ENCODE results near the gene CKLF. TPM values are rescaled to one million over a fixed set of nuclear protein-coding genes. Genes with fewer than 3 reads are reported as not detected.

CKLF gene
- total RNA-seq, 1 experiment from 2014 or later, result 77.1 TPM

- DNase-seq, result no peak
- TF ChIP-seq EZH2 (IDR thresholded peaks at IDR 0.05; ENCODE audit: low read depth), result no peak
- TF ChIP-seq, protein P1, sequence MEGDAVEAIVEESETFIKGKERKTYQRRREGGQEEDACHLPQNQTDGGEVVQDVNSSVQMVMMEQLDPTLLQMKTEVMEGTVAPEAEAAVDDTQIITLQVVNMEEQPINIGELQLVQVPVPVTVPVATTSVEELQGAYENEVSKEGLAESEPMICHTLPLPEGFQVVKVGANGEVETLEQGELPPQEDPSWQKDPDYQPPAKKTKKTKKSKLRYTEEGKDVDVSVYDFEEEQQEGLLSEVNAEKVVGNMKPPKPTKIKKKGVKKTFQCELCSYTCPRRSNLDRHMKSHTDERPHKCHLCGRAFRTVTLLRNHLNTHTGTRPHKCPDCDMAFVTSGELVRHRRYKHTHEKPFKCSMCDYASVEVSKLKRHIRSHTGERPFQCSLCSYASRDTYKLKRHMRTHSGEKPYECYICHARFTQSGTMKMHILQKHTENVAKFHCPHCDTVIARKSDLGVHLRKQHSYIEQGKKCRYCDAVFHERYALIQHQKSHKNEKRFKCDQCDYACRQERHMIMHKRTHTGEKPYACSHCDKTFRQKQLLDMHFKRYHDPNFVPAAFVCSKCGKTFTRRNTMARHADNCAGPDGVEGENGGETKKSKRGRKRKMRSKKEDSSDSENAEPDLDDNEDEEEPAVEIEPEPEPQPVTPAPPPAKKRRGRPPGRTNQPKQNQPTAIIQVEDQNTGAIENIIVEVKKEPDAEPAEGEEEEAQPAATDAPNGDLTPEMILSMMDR (conservative IDR thresholded peaks at IDR 0.05), result no peak
- POLR2A ChIA-PET (ENCODE audit: unreplicated experiment), result no interaction called here
- no peaks in the 10 kb centered on the region for H3K9me3 ChIP-seq (ENCODE audit: insufficient read depth, low read depth)
- CTCF ChIA-PET, result no interaction called here
- no peaks in the 10 kb centered on the region for H3K27me3 ChIP-seq (ENCODE audit: insufficient read depth, low read depth)
- H3K9me2 ChIP-seq (ENCODE audit: insufficient read depth), result no peaks in the 10 kb centered on the region
- H3F3A ChIP-seq (ENCODE audit: insufficient read depth, low read depth), result peaks cover 4% of the 10 kb centered on the region; the same call in 1 of the 2 replicates
- no TSS peak for BruUV-seq (replicated peaks)
- no peaks in the 10 kb centered on the region for H4K20me1 ChIP-seq (ENCODE audit: insufficient read depth)
- H3K4me2 ChIP-seq, result no peak overlapping the region
- no peaks in the 10 kb centered on the region for H3K79me2 ChIP-seq (ENCODE audit: low read depth)
- no peak overlapping the region for H2AFZ ChIP-seq
- intact Hi-C loops (cut with micrococcal nuclease; ENCODE audit: unreplicated experiment), result no loop called here
- H3K4me3 ChIP-seq, result no peak overlapping the region
- H3K4me1 ChIP-seq (replicated peaks; ENCODE audit: insufficient read depth), result no peaks in the 10 kb centered on the region
- no peak overlapping the region for H3K27ac ChIP-seq
- H3K36me3 ChIP-seq (ENCODE audit: low read depth), result no peaks in the 10 kb centered on the region
These were observed 8.8 kb upstream of the CKLF start for GRCh38 chr16:66543541-66543940.

- Histone ChIP-seq H3K27me3 (ENCODE audit: insufficient read depth, low read depth) (no peaks in the 10 kb centered on the region), H3K4me2 (no peak overlapping the region), H3K79me2 (ENCODE audit: low read depth) (no peaks in the 10 kb centered on the region), H3K4me1 (replicated peaks; ENCODE audit: insufficient read depth) (no peaks in the 10 kb centered on the region; the same call in 1 of the 2 replicates), H2AFZ (no peak overlapping the region), H3F3A (ENCODE audit: insufficient read depth, low read depth) (peaks cover 7% of the 10 kb centered on the region; the same call in 1 of the 2 replicates), H3K9me2 (ENCODE audit: insufficient read depth) (no peaks in the 10 kb centered on the region), H3K27ac (no peak overlapping the region), H4K20me1 (ENCODE audit: insufficient read depth) (no peaks in the 10 kb centered on the region), H3K4me3 (no peak overlapping the region), H3K9me3 (ENCODE audit: insufficient read depth, low read depth) (no peaks in the 10 kb centered on the region), H3K36me3 (ENCODE audit: low read depth) (no peaks in the 10 kb centered on the region)
- no TSS peak for BruUV-seq (replicated peaks)
- no peak for TF ChIP-seq EZH2 (IDR thresholded peaks at IDR 0.05; ENCODE audit: low read depth)
- TF ChIP-seq, protein P1 (conservative IDR thresholded peaks at IDR 0.05), result no peak
- CTCF ChIA-PET, result no interaction called here
- POLR2A ChIA-PET (ENCODE audit: unreplicated experiment), result interaction anchor here (0.6 kb wide), 1 partner anchor 182 kb away, joined by 5 read pairs; no protein-coding TSS in a partner anchor
- intact Hi-C loops (cut with micrococcal nuclease; ENCODE audit: unreplicated experiment), result no loop called here
- no peak for DNase-seq
These were observed 8.2 kb upstream of the CKLF start for GRCh38 chr16:66544016-66544757.

GRCh38 chr16:66547101-66547989 is 5.0 kb upstream of the CKLF start:
- TF ChIP-seq, protein P1 (conservative IDR thresholded peaks at IDR 0.05), result no peak
- no peak for TF ChIP-seq EZH2 (IDR thresholded peaks at IDR 0.05; ENCODE audit: low read depth)
- BruUV-seq (replicated peaks), result no TSS peak
- H3K27ac ChIP-seq, result no peak overlapping the region
- H3K27me3 ChIP-seq (ENCODE audit: insufficient read depth, low read depth), result no peaks in the 10 kb centered on the region
- peaks cover 16% of the 10 kb centered on the region for H3K4me1 ChIP-seq (replicated peaks; ENCODE audit: insufficient read depth)
- no peak for DNase-seq
- H2AFZ ChIP-seq, result no peak overlapping the region
- intact Hi-C loops (cut with micrococcal nuclease; ENCODE audit: unreplicated experiment), result no loop called here
- POLR2A ChIA-PET (ENCODE audit: unreplicated experiment), result interaction anchor here (0.6 kb wide), 1 partner anchor 14 kb away, joined by 3 read pairs; no protein-coding TSS in a partner anchor
- CTCF ChIA-PET, result no interaction called here
- H3K4me3 ChIP-seq, result no peak overlapping the region
- no peaks in the 10 kb centered on the region for H3K36me3 ChIP-seq (ENCODE audit: low read depth)
- peaks cover 10% of the 10 kb centered on the region; the same call in 1 of the 2 replicates for H3F3A ChIP-seq (ENCODE audit: insufficient read depth, low read depth)
- no peaks in the 10 kb centered on the region for H3K9me3 ChIP-seq (ENCODE audit: insufficient read depth, low read depth)
- no peaks in the 10 kb centered on the region for H4K20me1 ChIP-seq (ENCODE audit: insufficient read depth)
- no peak overlapping the region for H3K4me2 ChIP-seq
- H3K79me2 ChIP-seq (ENCODE audit: low read depth), result no peaks in the 10 kb centered on the region
- H3K9me2 ChIP-seq (ENCODE audit: insufficient read depth), result no peaks in the 10 kb centered on the region

Data from PC-9 (cell line).